ENCODE measurements around the gene NR2C2. TPM values are rescaled to one million over a fixed set of nuclear protein-coding genes. Genes with fewer than 3 reads are reported as not detected.
A peak's percentile ranks its signal among the peaks of the same experiment; 100 is the strongest.

NR2C2 gene
- total RNA-seq, 1 donor from 2014 or later = 23.5 TPM

- H3K4me3 ChIP-seq = no peak overlapping the region
- H3K27me3 ChIP-seq = no peaks in the 10 kb centered on the region
- DNase-seq (ENCODE audit: low spot score in 2 of 2) = no peak
- no peak overlapping the region for H3K27ac ChIP-seq
- intact Hi-C loops (cut with DNase I) = no loop called here
- H3K9me3 ChIP-seq = no peaks in the 10 kb centered on the region
- H3K36me3 ChIP-seq = peaks cover 91 to 97% of the 10 kb centered on the region in 2 donors
- no peaks in the 10 kb centered on the region for H3K4me1 ChIP-seq
- TF ChIP-seq, protein P1, sequence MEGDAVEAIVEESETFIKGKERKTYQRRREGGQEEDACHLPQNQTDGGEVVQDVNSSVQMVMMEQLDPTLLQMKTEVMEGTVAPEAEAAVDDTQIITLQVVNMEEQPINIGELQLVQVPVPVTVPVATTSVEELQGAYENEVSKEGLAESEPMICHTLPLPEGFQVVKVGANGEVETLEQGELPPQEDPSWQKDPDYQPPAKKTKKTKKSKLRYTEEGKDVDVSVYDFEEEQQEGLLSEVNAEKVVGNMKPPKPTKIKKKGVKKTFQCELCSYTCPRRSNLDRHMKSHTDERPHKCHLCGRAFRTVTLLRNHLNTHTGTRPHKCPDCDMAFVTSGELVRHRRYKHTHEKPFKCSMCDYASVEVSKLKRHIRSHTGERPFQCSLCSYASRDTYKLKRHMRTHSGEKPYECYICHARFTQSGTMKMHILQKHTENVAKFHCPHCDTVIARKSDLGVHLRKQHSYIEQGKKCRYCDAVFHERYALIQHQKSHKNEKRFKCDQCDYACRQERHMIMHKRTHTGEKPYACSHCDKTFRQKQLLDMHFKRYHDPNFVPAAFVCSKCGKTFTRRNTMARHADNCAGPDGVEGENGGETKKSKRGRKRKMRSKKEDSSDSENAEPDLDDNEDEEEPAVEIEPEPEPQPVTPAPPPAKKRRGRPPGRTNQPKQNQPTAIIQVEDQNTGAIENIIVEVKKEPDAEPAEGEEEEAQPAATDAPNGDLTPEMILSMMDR (IDR thresholded peaks at IDR 0.05) = no peak
These were observed 85.7 kb downstream of the NR2C2 start for GRCh38 chr3:15033103-15033502.

DNA sequence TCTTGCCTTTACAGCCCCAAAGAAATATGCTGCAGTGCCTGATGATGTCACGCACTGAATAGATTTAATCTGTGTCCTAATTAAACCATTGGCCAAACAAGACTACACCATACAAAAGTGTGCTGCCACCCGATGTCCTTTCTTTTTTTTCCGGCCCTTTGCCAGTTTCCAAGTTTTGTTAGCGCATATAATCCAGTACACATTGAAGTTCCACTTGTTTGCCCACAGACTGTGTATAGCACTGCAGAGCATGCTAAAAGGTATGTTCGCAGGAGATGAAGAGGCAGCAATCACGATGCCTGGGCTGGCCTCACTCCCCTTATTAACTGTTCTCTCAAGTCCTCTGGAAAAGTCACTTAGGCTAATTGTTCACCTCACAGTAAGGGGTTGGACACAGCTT, 90.9 kb downstream of the NR2C2 start:
- TF ChIP-seq, protein P1 (IDR thresholded peaks at IDR 0.05) = no peak
- H3K9me3 ChIP-seq = no peaks in the 10 kb centered on the region
- DNase-seq (ENCODE audit: low spot score in 2 of 2) = peak in 1 of 2 donors; percentile 31
- H3K27me3 ChIP-seq = no peaks in the 10 kb centered on the region
- intact Hi-C loops (cut with DNase I) = no loop called here
- peaks cover 68 to 91% of the 10 kb centered on the region in 2 donors for H3K36me3 ChIP-seq
- H3K4me3 ChIP-seq = no peak overlapping the region
- no peak overlapping the region for H3K27ac ChIP-seq
- H3K4me1 ChIP-seq = no peaks in the 10 kb centered on the region

- Histone ChIP-seq H3K27ac (no peak overlapping the region), H3K4me3 (no peak overlapping the region), H3K4me1 (no peaks in the 10 kb centered on the region), H3K9me3 (no peaks in the 10 kb centered on the region), H3K27me3 (no peaks in the 10 kb centered on the region), H3K36me3 (peaks cover 68 to 87% of the 10 kb centered on the region in 2 donors)
- intact Hi-C loops (cut with DNase I) = no loop called here
- no peak for DNase-seq (ENCODE audit: low spot score in 2 of 2)
- TF ChIP-seq, protein P1 (IDR thresholded peaks at IDR 0.05) = no peak
These were observed 93.5 kb downstream of the NR2C2 start for GRCh38 chr3:15040844-15041243.

DNA sequence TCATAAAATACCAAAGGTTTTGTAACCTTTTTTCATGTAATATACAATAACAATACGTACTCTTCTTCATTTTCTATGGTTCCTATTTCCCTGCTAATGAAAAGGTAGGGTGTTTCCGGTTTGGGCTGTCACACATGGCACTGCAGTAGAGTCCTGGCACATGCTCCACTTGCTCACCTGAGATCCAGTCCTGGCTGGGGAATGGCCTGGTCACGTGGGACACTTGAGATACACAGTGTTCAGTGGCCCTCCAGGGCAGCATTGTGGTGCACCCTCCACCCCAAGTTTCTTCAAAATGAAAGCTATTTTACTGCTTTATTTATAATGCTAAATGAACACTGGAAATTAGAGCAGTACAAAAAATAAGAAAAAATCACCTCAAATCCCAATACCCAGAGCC, 94.6 kb downstream of the NR2C2 start:
- no peak for DNase-seq (ENCODE audit: low spot score in 2 of 2)
- Histone ChIP-seq H3K27ac (no peak overlapping the region), H3K36me3 (peaks cover 65 to 86% of the 10 kb centered on the region in 2 donors), H3K9me3 (no peaks in the 10 kb centered on the region), H3K4me3 (no peak overlapping the region), H3K27me3 (no peaks in the 10 kb centered on the region), H3K4me1 (no peaks in the 10 kb centered on the region)
- intact Hi-C loops (cut with DNase I) = no loop called here
- TF ChIP-seq, protein P1 (IDR thresholded peaks at IDR 0.05) = no peak

DNA sequence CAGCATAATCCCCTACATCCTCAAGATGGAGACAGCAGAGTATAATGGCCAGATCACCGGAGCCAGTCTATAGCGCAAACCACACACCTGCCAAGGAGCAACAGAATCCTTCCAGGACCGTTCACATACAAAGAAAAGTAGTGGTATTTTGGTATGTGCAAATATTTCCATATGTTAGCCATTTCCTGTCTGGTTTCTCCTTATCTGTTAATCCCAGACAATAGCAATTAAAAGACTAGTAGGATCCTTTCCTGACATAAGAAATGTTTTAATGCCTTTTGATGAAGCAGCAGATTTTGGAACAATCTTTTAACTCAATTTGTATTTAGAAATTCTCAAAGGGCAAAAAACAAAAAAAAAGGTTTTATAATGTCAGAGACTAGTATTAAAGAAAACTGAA, 95.6 kb downstream of the NR2C2 start:
- DNase-seq (ENCODE audit: low spot score in 2 of 2) = no peak
- Histone ChIP-seq H3K9me3 (no peaks in the 10 kb centered on the region), H3K4me3 (no peak overlapping the region), H3K4me1 (no peaks in the 10 kb centered on the region), H3K36me3 (peaks cover 66 to 86% of the 10 kb centered on the region in 2 donors), H3K27me3 (no peaks in the 10 kb centered on the region), H3K27ac (no peak overlapping the region)
- TF ChIP-seq, protein P1 (IDR thresholded peaks at IDR 0.05) = no peak
- intact Hi-C loops (cut with DNase I) = no loop called here

Measured in ascending aorta (tissue), 2 donors.